ENCODE results near the gene CCDC158.

CCDC158 gene

DNA sequence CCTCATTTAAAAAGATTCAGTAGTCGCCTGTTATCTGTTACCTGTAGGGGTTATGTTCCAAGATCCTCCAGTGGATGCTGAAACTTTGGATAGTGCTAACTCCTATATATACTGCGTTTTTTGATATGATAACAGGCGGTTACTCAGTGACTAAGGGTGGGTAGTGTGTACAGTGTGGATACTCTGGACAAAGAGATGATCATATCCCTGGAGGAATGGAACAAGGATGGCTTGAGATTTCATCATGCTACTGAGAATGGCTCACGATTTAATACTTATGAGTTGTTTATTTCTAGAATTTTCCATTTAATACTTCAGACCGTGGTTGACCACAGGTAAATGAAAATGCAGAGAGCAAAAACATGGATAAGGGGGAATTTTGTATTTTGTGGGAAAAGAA is 147.9 kb downstream of the CCDC158 start:
- Histone ChIP-seq H3K79me2 (ENCODE audit: insufficient read depth, low read length) (no peaks in the 10 kb centered on the region), H3F3A (ENCODE audit: insufficient read depth) (no peaks in the 10 kb centered on the region), H3K4me3 (ENCODE audit: insufficient read depth, low read length, poor library complexity, severe bottlenecking) (no peak overlapping the region), H2AFZ (ENCODE audit: low read depth, low read length, severe bottlenecking) (no peak overlapping the region), H3K9me2 (replicated peaks; ENCODE audit: insufficient read depth, low read length) (no peaks in the 10 kb centered on the region), H3K9me3 (ENCODE audit: insufficient read depth, low read length) (no peaks in the 10 kb centered on the region), H3K9ac (ENCODE audit: low read length) (no peak overlapping the region), H4K20me1 (ENCODE audit: low read depth, low read length) (no peaks in the 10 kb centered on the region), H3K27me3 (ENCODE audit: low read length) (no peaks in the 10 kb centered on the region), H3K36me3 (ENCODE audit: low read length) (no peaks in the 10 kb centered on the region), H3K27ac (ENCODE audit: low read depth, low read length) (no peak overlapping the region), H3K4me2 (ENCODE audit: low read depth, low read length, poor library complexity, severe bottlenecking) (no peak overlapping the region)
- no peak for TF ChIP-seq EZH2phosphoT487 (conservative IDR thresholded peaks at IDR 0.05; ENCODE audit: low read length)
- TF ChIP-seq, protein P1, sequence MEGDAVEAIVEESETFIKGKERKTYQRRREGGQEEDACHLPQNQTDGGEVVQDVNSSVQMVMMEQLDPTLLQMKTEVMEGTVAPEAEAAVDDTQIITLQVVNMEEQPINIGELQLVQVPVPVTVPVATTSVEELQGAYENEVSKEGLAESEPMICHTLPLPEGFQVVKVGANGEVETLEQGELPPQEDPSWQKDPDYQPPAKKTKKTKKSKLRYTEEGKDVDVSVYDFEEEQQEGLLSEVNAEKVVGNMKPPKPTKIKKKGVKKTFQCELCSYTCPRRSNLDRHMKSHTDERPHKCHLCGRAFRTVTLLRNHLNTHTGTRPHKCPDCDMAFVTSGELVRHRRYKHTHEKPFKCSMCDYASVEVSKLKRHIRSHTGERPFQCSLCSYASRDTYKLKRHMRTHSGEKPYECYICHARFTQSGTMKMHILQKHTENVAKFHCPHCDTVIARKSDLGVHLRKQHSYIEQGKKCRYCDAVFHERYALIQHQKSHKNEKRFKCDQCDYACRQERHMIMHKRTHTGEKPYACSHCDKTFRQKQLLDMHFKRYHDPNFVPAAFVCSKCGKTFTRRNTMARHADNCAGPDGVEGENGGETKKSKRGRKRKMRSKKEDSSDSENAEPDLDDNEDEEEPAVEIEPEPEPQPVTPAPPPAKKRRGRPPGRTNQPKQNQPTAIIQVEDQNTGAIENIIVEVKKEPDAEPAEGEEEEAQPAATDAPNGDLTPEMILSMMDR (IDR thresholded peaks at IDR 0.05; ENCODE audit: insufficient read depth, low read length, poor library complexity, severe bottlenecking): no peak

GRCh38 chr4:76272582-76272981 is 148.4 kb downstream of the CCDC158 start:
- Histone ChIP-seq H3K9ac (ENCODE audit: low read length) (no peak overlapping the region), H3K4me2 (ENCODE audit: low read depth, low read length, poor library complexity, severe bottlenecking) (no peak overlapping the region), H2AFZ (ENCODE audit: low read depth, low read length, severe bottlenecking) (no peak overlapping the region), H3K9me2 (replicated peaks; ENCODE audit: insufficient read depth, low read length) (no peaks in the 10 kb centered on the region), H3K27me3 (ENCODE audit: low read length) (no peaks in the 10 kb centered on the region), H3K36me3 (ENCODE audit: low read length) (no peaks in the 10 kb centered on the region), H4K20me1 (ENCODE audit: low read depth, low read length) (no peaks in the 10 kb centered on the region), H3F3A (ENCODE audit: insufficient read depth) (no peaks in the 10 kb centered on the region), H3K79me2 (ENCODE audit: insufficient read depth, low read length) (no peaks in the 10 kb centered on the region), H3K27ac (ENCODE audit: low read depth, low read length) (no peak overlapping the region), H3K9me3 (ENCODE audit: insufficient read depth, low read length) (no peaks in the 10 kb centered on the region), H3K4me3 (ENCODE audit: insufficient read depth, low read length, poor library complexity, severe bottlenecking) (no peak overlapping the region)
- no peak for TF ChIP-seq EZH2phosphoT487 (conservative IDR thresholded peaks at IDR 0.05; ENCODE audit: low read length)
- TF ChIP-seq, protein P1 (IDR thresholded peaks at IDR 0.05; ENCODE audit: insufficient read depth, low read length, poor library complexity, severe bottlenecking): no peak

- Histone ChIP-seq H3K36me3 (ENCODE audit: low read length) (no peaks in the 10 kb centered on the region), H3F3A (ENCODE audit: insufficient read depth) (no peaks in the 10 kb centered on the region), H3K27me3 (ENCODE audit: low read length) (no peaks in the 10 kb centered on the region), H2AFZ (ENCODE audit: low read depth, low read length, severe bottlenecking) (no peak overlapping the region), H3K9me2 (replicated peaks; ENCODE audit: insufficient read depth, low read length) (no peaks in the 10 kb centered on the region), H3K79me2 (ENCODE audit: insufficient read depth, low read length) (no peaks in the 10 kb centered on the region), H3K4me2 (ENCODE audit: low read depth, low read length, poor library complexity, severe bottlenecking) (no peak overlapping the region), H3K4me3 (ENCODE audit: insufficient read depth, low read length, poor library complexity, severe bottlenecking) (no peak overlapping the region), H3K9me3 (ENCODE audit: insufficient read depth, low read length) (no peaks in the 10 kb centered on the region), H3K27ac (ENCODE audit: low read depth, low read length) (no peak overlapping the region), H4K20me1 (ENCODE audit: low read depth, low read length) (no peaks in the 10 kb centered on the region), H3K9ac (ENCODE audit: low read length) (no peak overlapping the region)
- no peak for TF ChIP-seq EZH2phosphoT487 (conservative IDR thresholded peaks at IDR 0.05; ENCODE audit: low read length)
- TF ChIP-seq, protein P1 (IDR thresholded peaks at IDR 0.05; ENCODE audit: insufficient read depth, low read length, poor library complexity, severe bottlenecking): no peak
Measured at GRCh38 chr4:76272073-76272472, 148.9 kb downstream of the CCDC158 start.
